Hepatocyte (in vitro differentiated cells): ENCODE measurements around the gene USP17L29.
"Not testable (repeated sequence)": the region's sequence is repeated elsewhere in the genome, so short reads cannot be mapped to it uniquely, and the experiment has no call there.

Experiments used
- CTCF ChIP-seq: fragments of 200-600 bp; sonication (generic); IDR thresholded peaks from 2 replicates; pipeline ENCODE4 v1.5.1; 2016; ENCODE audit warnings: antibody characterized with exemption, mild to moderate bottlenecking; ENCODE audit not compliant: poor library complexity
- EZH2phosphoT487 ChIP-seq: fragments of 200-600 bp; sonication (generic); IDR thresholded peaks from one replicate; pipeline ENCODE4 v1.6.1; 2018; ENCODE audit warnings: antibody characterized with exemption, mild to moderate bottlenecking, low read depth, moderate library complexity; ENCODE audit not compliant: unreplicated experiment, severe bottlenecking

DNA sequence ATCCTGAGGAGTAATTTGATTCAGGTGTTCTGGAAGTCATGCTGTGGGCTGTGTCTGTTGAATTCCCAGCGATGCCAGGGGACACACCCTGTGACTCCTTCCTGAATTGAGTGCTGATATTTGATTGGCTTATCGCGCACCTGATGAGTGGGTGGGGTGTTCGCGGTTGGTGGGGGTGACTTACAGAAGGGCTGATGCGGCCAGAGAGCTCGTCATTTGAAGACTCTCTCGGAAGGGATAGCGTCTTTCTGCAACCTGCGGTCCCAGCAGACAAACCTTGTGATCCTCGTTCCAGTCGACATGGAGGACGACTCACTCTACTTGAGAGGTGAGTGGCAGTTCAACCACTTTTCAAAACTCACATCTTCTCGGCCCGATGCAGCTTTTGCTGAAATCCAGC lies 9.6 kb upstream of the USP17L29 start, which contains the start of gene USP17L27:
- not testable (repeated sequence) for TF ChIP-seq CTCF, EZH2phosphoT487
